Kidney (tissue), 14 donors: Measurements from ENCODE around the gene CDH13. TPM values are rescaled to one million over a fixed set of nuclear protein-coding genes. Genes with fewer than 3 reads are reported as not detected.

ENCODE experiments used
- DNase-seq, 5 donors: peaks; one replicate each; pipeline ENCODE4 v3.0.0-alpha.2; 2013 to 2020
- FAIRE-seq: peaks from 2 replicates; lab custom pipeline; 2012; peaks lifted over from hg19 to GRCh38; lab: Jason Lieb, UNC
- H3K27ac ChIP-seq, 2 donors: one replicate each; pipeline ENCODE4 v1.7.0; 2013; ENCODE audit warnings: low read depth in 2 of 2, low read length in 2 of 2, inconsistent platforms in 1 of 2
- H3K27me3 ChIP-seq: one replicate; pipeline ENCODE4 v1.7.1; 2013; ENCODE audit warnings: low read length, inconsistent platforms; ENCODE audit not compliant: control insufficient read depth, insufficient read depth
- H3K36me3 ChIP-seq, 3 donors: one replicate each; pipeline versions ENCODE4 v1.7.0 to v1.7.1; 2013; ENCODE audit warnings: low read length in 3 of 3, control low read depth in 1 of 3, inconsistent platforms in 1 of 3; ENCODE audit not compliant: insufficient read depth in 3 of 3, control insufficient read depth in 2 of 3
- H3K4me1 ChIP-seq, 3 donors: one replicate each; pipeline versions ENCODE4 v1.7.0 to v1.7.1; 2013; ENCODE audit warnings: low read length in 3 of 3, inconsistent platforms in 1 of 3, low read depth in 1 of 3; ENCODE audit not compliant: control insufficient read depth in 2 of 3, insufficient read depth in 2 of 3
- H3K4me3 ChIP-seq, 3 donors: one replicate each; pipeline versions ENCODE4 v1.7.0 to v1.8.1; 2013; ENCODE audit warnings: low read length in 3 of 3, control low read depth in 1 of 3, inconsistent platforms in 1 of 3
- H3K9ac ChIP-seq, 3 donors: one replicate each; pipeline versions ENCODE4 v1.7.0 to v1.7.1; 2013; ENCODE audit warnings: low read length in 3 of 3, control low read depth in 1 of 3, inconsistent platforms in 1 of 3
- H3K9me3 ChIP-seq, 3 donors: one replicate each; pipeline versions ENCODE4 v1.7.0 to v1.7.1; 2013; ENCODE audit warnings: low read length in 3 of 3, control low read depth in 1 of 3, inconsistent platforms in 1 of 3; ENCODE audit not compliant: control insufficient read depth in 2 of 3, insufficient read depth in 1 of 3
- CTCF ChIP-seq: IDR thresholded peaks from 3 replicates; pipeline ENCODE4 v1.5.1; 2012; ENCODE audit warnings: mild to moderate bottlenecking, moderate library complexity, borderline replicate concordance; ENCODE audit not compliant: insufficient read depth; ENCODE audit errors: extremely low read depth
- intact Hi-C: fragments of 100-400 bp; cut with DNase I; formaldehyde crosslinking; loops from one replicate; pipeline ENCODE4 v1.11.1; 2022
- polyA plus RNA-seq: library from polyadenylated mRNA; stranded (reverse); fragments of 350-450 nt; fragmentation: Illumina TruSeq; extraction: RNeasy Lipid Tissue Mini Kit (QIAGEN cat#74804); gene quantifications from one replicate; pipeline ENCODE4 v1.2.3, GENCODE V29; 2014; ENCODE audit warnings: low read depth, low replicate concordance; ENCODE audit not compliant: insufficient read depth
- total RNA-seq: library from RNA; stranded (reverse); fragmentation: NEBNext Ultra II Directional; extraction: Animal tissue kit (Norgen Biotek cat#: 25700); gene quantifications from one replicate; pipeline ENCODE4 v1.2.1, GENCODE V29; 2021
- donor health status: control.
- donor health status: control.
- donor health status: control.
- donor health status: control.
- donor health status: control.
- donor health status: DM: yes; HTN: yes; CAD: no.
- donor health status: Normal renal cell carcinoma (clear cell type).

CDH13 gene
- total and polyA plus RNA-seq, 2 donors from 2014 or later: 4.8 to 13.8 TPM

- no peak for DNase-seq
- Histone ChIP-seq H3K27me3 (no peaks in the 10 kb centered on the region), H3K9me3 (no peaks in the 10 kb centered on the region), H3K9ac (no peak overlapping the region), H3K27ac (no peak overlapping the region), H3K4me1 (peaks cover 0 to 8% (median 4%) of the 10 kb centered on the region in 3 donors), H3K36me3 (peaks cover 0 to 8% (median 0%) of the 10 kb centered on the region in 3 donors), H3K4me3 (no peak overlapping the region)
- TF ChIP-seq CTCF: no peak
- no peak for FAIRE-seq
- intact Hi-C loops: no loop called here
Observed at GRCh38 chr16:83817022-83817421, 1190.3 kb downstream of the CDH13 start.

GRCh38 chr16:83818276-83818675 is 1191.5 kb downstream of the CDH13 start:
- Histone ChIP-seq H3K9me3 (no peaks in the 10 kb centered on the region), H3K27me3 (no peaks in the 10 kb centered on the region), H3K27ac (no peak overlapping the region), H3K4me1 (peaks cover 0 to 8% (median 4%) of the 10 kb centered on the region in 3 donors), H3K4me3 (no peak overlapping the region), H3K36me3 (no peaks in the 10 kb centered on the region), H3K9ac (no peak overlapping the region)
- TF ChIP-seq CTCF: no peak
- FAIRE-seq: no peak
- no peak for DNase-seq
- intact Hi-C loops: no loop called here

GRCh38 chr16:83819361-83819760 is 1192.6 kb downstream of the CDH13 start:
- TF ChIP-seq CTCF: no peak

More at GRCh38 chr16:83819361-83819760, 1192.6 kb downstream of the CDH13 start:
- no peak overlapping the region for H3K9ac ChIP-seq
- DNase-seq (peak in 1 of 5 donors; percentile 19), FAIRE-seq (no peak)
- intact Hi-C loops: no loop called here
- no peaks in the 10 kb centered on the region for H3K36me3 ChIP-seq
- H3K4me1 ChIP-seq: peaks cover 0 to 2% (median 0%) of the 10 kb centered on the region in 3 donors
- H3K4me3 ChIP-seq: no peak overlapping the region
- H3K27me3 ChIP-seq: no peaks in the 10 kb centered on the region
- H3K9me3 ChIP-seq: no peaks in the 10 kb centered on the region
- H3K27ac ChIP-seq: no peak overlapping the region
